ENCODE measurements around the gene DISC1. TPM values are rescaled to one million over a fixed set of nuclear protein-coding genes. Genes with fewer than 3 reads are reported as not detected.
"Not testable (repeated sequence)": the region's sequence is repeated elsewhere in the genome, so short reads cannot be mapped to it uniquely, and the experiment has no call there.

DISC1 gene
- total RNA-seq, 2 experiments from 2014 or later, result 12.6 to 14.7 TPM

DNA sequence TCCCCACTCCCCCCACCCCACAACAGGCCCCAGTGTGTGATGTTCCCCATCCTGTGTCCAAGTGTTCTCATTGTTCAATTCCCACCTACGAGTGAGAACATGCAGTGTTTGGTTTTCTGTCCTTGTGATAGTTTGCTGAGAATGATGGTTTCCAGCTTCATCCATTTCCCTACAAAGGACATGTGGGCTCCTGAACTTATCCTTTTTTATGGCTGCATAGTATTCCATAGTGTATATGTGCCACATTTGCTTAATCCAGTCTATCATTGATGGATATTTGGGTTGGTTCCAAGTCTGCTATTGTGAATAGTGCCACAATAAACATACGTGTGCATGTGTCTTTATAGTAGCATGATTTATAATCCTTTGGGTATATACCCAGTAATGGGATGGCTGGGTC is 280.7 kb downstream of the DISC1 start:
- H3K27ac Mint-ChIP-seq, result not testable (repeated sequence)

DNA sequence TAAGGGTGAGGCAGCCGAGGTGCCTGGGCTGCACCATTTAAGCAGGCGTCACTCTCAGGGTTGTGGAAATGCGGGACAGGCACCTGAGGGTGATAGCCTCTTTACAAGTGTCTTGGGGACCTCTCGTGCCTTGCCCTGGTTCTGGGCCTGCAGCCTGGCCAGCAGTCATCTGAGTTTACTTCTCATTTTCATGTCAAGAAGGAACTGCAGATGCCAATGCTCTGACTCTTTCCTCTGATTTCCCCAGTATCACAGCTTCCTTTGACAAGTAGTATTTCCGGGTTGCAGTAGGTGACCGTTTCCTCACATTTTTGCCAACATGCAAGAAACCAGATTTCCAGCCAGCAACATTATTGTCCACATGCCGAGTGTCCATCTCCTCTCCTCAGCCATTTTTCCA is 286.9 kb downstream of the DISC1 start:
- no peak for DNase-seq
- Mint-ChIP-seq H3K4me1 (ENCODE audit: low read depth) (peaks cover 41% of the 10 kb centered on the region), H3K9me3 (ENCODE audit: insufficient read depth) (peaks cover 4% of the 10 kb centered on the region), H3K27me3 (ENCODE audit: low read depth) (no peaks in the 10 kb centered on the region), H3K27ac (no peak overlapping the region), H3K4me3 (no peak overlapping the region), H3K36me3 (ENCODE audit: low read depth) (peaks cover 13% of the 10 kb centered on the region)
- ChIA-PET POLR2A (no interaction called here), CTCF (no interaction called here)
- ATAC-seq, result no peak

More for the DNA sequence above, 280.7 kb downstream of the DISC1 start:
- H3K36me3 Mint-ChIP-seq (ENCODE audit: low read depth); ATAC-seq; CTCF ChIA-PET; DNase-seq; H3K4me3 Mint-ChIP-seq; H3K9me3 Mint-ChIP-seq (ENCODE audit: insufficient read depth); H3K27me3 Mint-ChIP-seq (ENCODE audit: low read depth); H3K4me1 Mint-ChIP-seq (ENCODE audit: low read depth); POLR2A ChIA-PET: not testable (repeated sequence)

DNA sequence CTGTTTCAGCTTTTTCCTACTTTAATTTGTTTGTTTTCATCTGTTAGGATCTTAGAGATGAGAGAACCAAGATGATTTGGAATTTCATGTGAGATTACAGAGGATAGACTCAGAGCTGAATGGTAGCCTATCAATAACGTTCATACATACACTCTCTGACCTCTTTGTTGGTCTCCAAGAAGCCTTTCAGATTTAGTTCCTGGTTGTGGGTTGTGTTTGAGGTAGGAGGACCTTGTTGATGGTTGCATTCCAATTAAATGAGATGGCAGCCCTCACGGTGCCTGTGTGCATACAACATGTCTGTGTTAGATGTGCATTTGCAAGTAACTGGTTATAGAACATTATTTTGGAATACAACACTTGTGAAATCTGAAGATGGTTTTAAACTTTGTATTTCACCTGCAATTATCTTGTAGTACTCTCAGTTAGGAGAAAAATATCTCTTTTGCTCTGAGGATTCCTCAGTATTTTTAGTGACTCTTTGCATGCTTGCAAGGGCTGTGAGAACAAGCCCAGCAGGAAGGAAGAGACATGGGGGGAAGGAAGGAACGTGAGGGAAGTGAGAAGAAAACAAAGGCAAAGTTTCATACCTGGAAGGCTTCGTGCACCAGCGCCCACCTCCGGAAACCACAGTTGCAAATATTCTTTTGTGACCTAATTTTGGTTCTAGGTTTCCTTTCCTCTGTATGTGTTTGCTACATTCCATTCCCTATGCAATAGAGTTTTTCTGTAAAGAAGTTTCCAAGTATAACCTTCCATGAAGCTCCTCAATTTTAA is 291.8 kb downstream of the DISC1 start:
- H3K4me1 Mint-ChIP-seq (ENCODE audit: low read depth), result peaks cover 58% of the 10 kb centered on the region
- H3K9me3 Mint-ChIP-seq (ENCODE audit: insufficient read depth), result no peaks in the 10 kb centered on the region
- DNase-seq (peak; percentile 56), ATAC-seq (peak; percentile 69)
- CTCF ChIA-PET, result interaction anchor here (0.7 to 2.5 kb wide), 3 partner anchors 13 to 307 kb away, joined by 3 to 9 read pairs (median 9); no protein-coding TSS in a partner anchor
- POLR2A ChIA-PET, result no interaction called here
- H3K36me3 Mint-ChIP-seq (ENCODE audit: low read depth), result peaks cover 11% of the 10 kb centered on the region
- H3K27me3 Mint-ChIP-seq (ENCODE audit: low read depth), result no peaks in the 10 kb centered on the region
- peak overlapping the region; percentile 70 for H3K4me3 Mint-ChIP-seq
- H3K27ac Mint-ChIP-seq, result peak overlapping the region; percentile 88

GRCh38 chr1:231919239-231919885 is 292.8 kb downstream of the DISC1 start:
- no peak for DNase-seq
- Mint-ChIP-seq H3K36me3 (ENCODE audit: low read depth) (peaks cover 11% of the 10 kb centered on the region), H3K9me3 (ENCODE audit: insufficient read depth) (no peaks in the 10 kb centered on the region), H3K27me3 (ENCODE audit: low read depth) (no peaks in the 10 kb centered on the region), H3K27ac (peak overlapping the region; percentile 88), H3K4me1 (ENCODE audit: low read depth) (peaks cover 58% of the 10 kb centered on the region), H3K4me3 (peak overlapping the region; percentile 70)
- ChIA-PET POLR2A (no interaction called here), CTCF (interaction anchor here (0.7 to 2.5 kb wide), 4 partner anchors 12 to 306 kb away, joined by 3 to 9 read pairs (median 6); no protein-coding TSS in a partner anchor)
- no peak for ATAC-seq

DNA sequence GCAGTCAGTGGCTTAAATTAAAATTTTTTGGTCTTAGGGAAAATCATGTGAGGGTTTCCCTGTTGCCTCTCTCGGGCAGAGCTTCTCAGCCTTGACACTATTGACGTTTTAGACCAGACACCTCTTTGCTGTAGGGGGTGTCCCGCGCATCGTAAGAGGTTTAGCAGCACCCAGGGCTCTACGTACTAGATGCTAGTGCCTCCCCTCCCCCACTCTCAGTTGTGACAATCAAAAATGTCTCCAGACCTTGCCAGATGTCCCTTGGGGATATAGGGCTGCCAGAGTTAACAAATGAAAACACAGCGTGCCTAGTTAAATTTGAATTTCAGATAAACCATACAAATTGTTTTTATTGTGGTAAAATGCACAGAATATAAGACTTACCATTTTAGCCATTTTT is 293.3 kb downstream of the DISC1 start:
- ATAC-seq (no peak), DNase-seq (peak; percentile 28)
- Mint-ChIP-seq H3K4me1 (ENCODE audit: low read depth) (peaks cover 53% of the 10 kb centered on the region), H3K27ac (peak overlapping the region; percentile 88), H3K4me3 (peak overlapping the region; percentile 70), H3K36me3 (ENCODE audit: low read depth) (peaks cover 11% of the 10 kb centered on the region), H3K9me3 (ENCODE audit: insufficient read depth) (no peaks in the 10 kb centered on the region), H3K27me3 (ENCODE audit: low read depth) (no peaks in the 10 kb centered on the region)
- CTCF ChIA-PET, result interaction anchor here (1.0 to 2.5 kb wide), 3 partner anchors 11 to 53 kb away, joined by 3 to 9 read pairs (median 9); no protein-coding TSS in a partner anchor
- POLR2A ChIA-PET, result no interaction called here

DNA sequence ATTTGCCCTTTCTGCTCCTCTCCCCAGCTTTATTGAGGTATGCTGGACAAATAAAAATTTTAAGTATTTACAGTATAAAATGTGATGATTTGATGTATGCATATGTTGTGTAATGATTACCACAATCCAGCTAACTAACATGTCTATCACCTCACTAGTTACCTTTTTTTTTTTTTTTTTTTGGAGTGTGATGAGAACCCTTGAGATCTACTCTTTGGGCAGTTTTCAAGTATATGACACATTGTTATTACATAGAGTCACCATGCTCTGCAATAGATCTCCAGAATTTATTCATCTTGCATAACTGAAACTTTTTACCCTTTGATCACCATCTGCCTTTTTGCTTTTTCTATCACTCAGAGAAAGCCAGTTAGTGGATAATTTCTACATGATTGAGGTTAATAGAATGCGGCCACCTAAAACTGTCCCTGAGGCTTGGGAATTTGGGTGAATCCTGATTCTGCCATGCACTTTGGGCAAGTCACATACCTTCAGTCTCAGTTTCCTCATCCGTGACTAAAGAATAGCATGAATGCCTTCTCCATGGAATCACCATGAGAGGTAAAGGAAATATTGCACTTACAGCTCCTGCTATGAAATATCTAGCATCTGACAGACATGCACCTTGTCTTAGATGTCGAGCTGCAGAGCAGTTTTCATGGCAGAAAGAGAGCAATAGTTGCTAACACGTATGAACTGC is 295.2 kb downstream of the DISC1 start:
- POLR2A ChIA-PET, result no interaction called here
- Mint-ChIP-seq H3K27me3 (ENCODE audit: low read depth) (no peaks in the 10 kb centered on the region), H3K27ac (no peak overlapping the region), H3K36me3 (ENCODE audit: low read depth) (peaks cover 6% of the 10 kb centered on the region), H3K4me3 (no peak overlapping the region), H3K4me1 (ENCODE audit: low read depth) (peaks cover 38% of the 10 kb centered on the region), H3K9me3 (ENCODE audit: insufficient read depth) (no peaks in the 10 kb centered on the region)
- ATAC-seq (no peak), DNase-seq (no peak)
- CTCF ChIA-PET, result interaction anchor here (1.5 kb wide), 1 partner anchor 11 kb away, joined by 4 read pairs; no protein-coding TSS in a partner anchor

DNA sequence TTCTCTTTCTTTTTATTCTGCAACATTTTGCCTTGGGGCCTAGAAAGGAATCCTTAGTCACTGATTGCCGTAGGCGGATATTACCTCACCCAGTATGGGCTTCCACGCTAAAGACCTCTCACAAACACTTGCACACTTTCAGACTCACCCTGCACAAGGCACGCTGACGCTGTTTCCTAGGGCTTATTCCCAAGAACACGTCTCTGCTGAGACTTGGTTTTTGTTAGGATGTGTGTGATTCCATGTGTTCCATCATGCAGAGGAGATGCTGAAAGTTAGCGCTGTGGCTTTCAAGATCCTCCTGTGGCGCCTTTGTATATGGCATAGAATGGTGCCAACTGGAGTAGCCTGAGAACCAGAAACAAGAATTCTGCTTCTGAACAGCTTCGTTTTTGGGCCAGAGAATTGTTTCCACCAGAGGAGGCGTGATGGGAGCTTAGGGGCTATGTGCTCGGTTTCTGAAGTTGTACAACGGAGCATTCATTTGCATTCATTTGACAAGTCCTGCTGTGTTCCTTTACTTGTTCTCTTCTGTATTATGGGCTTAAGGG is 297.0 kb downstream of the DISC1 start:
- POLR2A ChIA-PET, result no interaction called here
- no peak overlapping the region for H3K27ac Mint-ChIP-seq

GRCh38 chr1:231924180-231924579 is 297.6 kb downstream of the DISC1 start:
- H3K4me3 Mint-ChIP-seq, result no peak overlapping the region
- H3K27ac Mint-ChIP-seq, result no peak overlapping the region
- no peak for ATAC-seq
- no peaks in the 10 kb centered on the region for H3K9me3 Mint-ChIP-seq (ENCODE audit: insufficient read depth)
- ChIA-PET CTCF (interaction anchor here (0.6 kb wide), 1 partner anchor 886 kb away, joined by 3 read pairs; no protein-coding TSS in a partner anchor), POLR2A (no interaction called here)
- H3K27me3 Mint-ChIP-seq (ENCODE audit: low read depth), result no peaks in the 10 kb centered on the region
- H3K4me1 Mint-ChIP-seq (ENCODE audit: low read depth), result peaks cover 14% of the 10 kb centered on the region
- DNase-seq, result no peak
- H3K36me3 Mint-ChIP-seq (ENCODE audit: low read depth), result no peaks in the 10 kb centered on the region

More for the DNA sequence above, 297.0 kb downstream of the DISC1 start:
- peaks cover 20% of the 10 kb centered on the region for H3K4me1 Mint-ChIP-seq (ENCODE audit: low read depth)
- no peak overlapping the region for H3K4me3 Mint-ChIP-seq
- no peaks in the 10 kb centered on the region for H3K27me3 Mint-ChIP-seq (ENCODE audit: low read depth)
- no peaks in the 10 kb centered on the region for H3K36me3 Mint-ChIP-seq (ENCODE audit: low read depth)
- CTCF ChIA-PET, result interaction anchor here (0.6 kb wide), 1 partner anchor 885 kb away, joined by 3 read pairs; no protein-coding TSS in a partner anchor
- no peak for DNase-seq
- H3K9me3 Mint-ChIP-seq (ENCODE audit: insufficient read depth), result no peaks in the 10 kb centered on the region
- ATAC-seq, result no peak

GRCh38 chr1:231925864-231926263 is 299.3 kb downstream of the DISC1 start:
- H3K4me1 Mint-ChIP-seq (ENCODE audit: low read depth), result peaks cover 5% of the 10 kb centered on the region
- ATAC-seq (no peak), DNase-seq (no peak)
- no peak overlapping the region for H3K27ac Mint-ChIP-seq
- no peaks in the 10 kb centered on the region for H3K27me3 Mint-ChIP-seq (ENCODE audit: low read depth)
- no peaks in the 10 kb centered on the region for H3K9me3 Mint-ChIP-seq (ENCODE audit: insufficient read depth)
- ChIA-PET CTCF (no interaction called here), POLR2A (no interaction called here)
- no peaks in the 10 kb centered on the region for H3K36me3 Mint-ChIP-seq (ENCODE audit: low read depth)
- H3K4me3 Mint-ChIP-seq, result no peak overlapping the region

GRCh38 chr1:231926340-231926739 is 299.8 kb downstream of the DISC1 start:
- no peak overlapping the region for H3K27ac Mint-ChIP-seq
- H3K27me3 Mint-ChIP-seq (ENCODE audit: low read depth), result no peaks in the 10 kb centered on the region
- ChIA-PET POLR2A (no interaction called here), CTCF (no interaction called here)
- no peak for ATAC-seq
- no peaks in the 10 kb centered on the region for H3K36me3 Mint-ChIP-seq (ENCODE audit: low read depth)
- no peaks in the 10 kb centered on the region for H3K9me3 Mint-ChIP-seq (ENCODE audit: insufficient read depth)
- no peak overlapping the region for H3K4me3 Mint-ChIP-seq
- DNase-seq, result no peak
- peaks cover 5% of the 10 kb centered on the region for H3K4me1 Mint-ChIP-seq (ENCODE audit: low read depth)

DNA sequence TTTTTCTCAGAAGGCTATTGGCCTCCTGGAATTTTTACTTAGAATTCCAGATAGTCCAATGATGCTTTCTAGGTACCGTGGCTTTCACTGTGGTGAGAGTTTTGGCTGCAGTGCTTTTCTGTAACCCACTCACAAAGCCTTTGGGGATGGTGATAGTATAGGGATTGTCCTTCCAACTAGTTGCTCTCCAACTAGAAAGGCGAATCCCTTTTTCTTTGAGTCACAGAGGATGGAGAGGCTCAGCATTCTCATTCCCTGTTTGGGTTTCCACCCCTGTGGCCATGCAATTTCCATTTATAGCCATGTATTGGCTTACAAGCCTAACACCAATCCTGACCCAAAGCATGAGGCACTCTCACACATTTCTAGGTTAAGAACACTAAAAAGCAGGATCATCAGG is 300.3 kb downstream of the DISC1 start:
- peaks cover 2% of the 10 kb centered on the region for H3K36me3 Mint-ChIP-seq (ENCODE audit: low read depth)
- H3K4me1 Mint-ChIP-seq (ENCODE audit: low read depth), result peaks cover 5% of the 10 kb centered on the region
- H3K4me3 Mint-ChIP-seq, result no peak overlapping the region
- ATAC-seq, result no peak
- no peaks in the 10 kb centered on the region for H3K27me3 Mint-ChIP-seq (ENCODE audit: low read depth)
- CTCF ChIA-PET, result no interaction called here
- no peak for DNase-seq
- POLR2A ChIA-PET, result no interaction called here
- H3K9me3 Mint-ChIP-seq (ENCODE audit: insufficient read depth), result no peaks in the 10 kb centered on the region
- no peak overlapping the region for H3K27ac Mint-ChIP-seq

Measured in activated CD8-positive, alpha-beta T cell treated with anti-CD3 and anti-CD28 coated beads, Interleukin-2, amount 10 ng/mL, durations not matched to agents 7 days and 5 days (primary cell).